ENCODE measurements around the gene SLC29A3.

The SLC29A3 gene

GRCh38 chr10:71406878-71407277 lies 87.8 kb downstream of the SLC29A3 start:
- no peak for TF ChIP-seq CTCF (IDR thresholded peaks at IDR 0.05)

GRCh38 chr10:71408436-71409225 lies 89.6 kb downstream of the SLC29A3 start:
- no peak for TF ChIP-seq CTCF (IDR thresholded peaks at IDR 0.05)

- TF ChIP-seq CTCF (IDR thresholded peaks at IDR 0.05) = no peak
Measured at GRCh38 chr10:71409516-71410104, 90.6 kb downstream of the SLC29A3 start.
